Sigmoid colon (tissue), 7 donors: ENCODE results near the gene CHD1L. TPM values are rescaled to one million over a fixed set of nuclear protein-coding genes. Genes with fewer than 3 reads are reported as not detected.
"Not testable (repeated sequence)": the region's sequence is repeated elsewhere in the genome, so short reads cannot be mapped to it uniquely, and the experiment has no call there.

ENCODE experiments used
- DNase-seq: peaks from one replicate; pipeline ENCODE4 v3.0.0-alpha.2; 2019
- H3K27ac ChIP-seq, 4 donors: fragments of 200-600 bp; sonication (generic); one replicate each; pipeline ENCODE4 v1.5.1; 2016 to 2019; ENCODE audit warnings: mild to moderate bottlenecking in 1 of 4
- H3K27me3 ChIP-seq, 3 donors: fragments of 200-600 bp; sonication (generic); one replicate each; pipeline ENCODE4 v1.5.1; 2019; ENCODE audit warnings: mild to moderate bottlenecking in 1 of 3
- H3K36me3 ChIP-seq, 4 donors: fragments of 200-600 bp; sonication (generic); one replicate each; pipeline ENCODE4 v1.5.1; 2016 to 2019
- H3K4me1 ChIP-seq, 4 donors: fragments of 200-600 bp; sonication (generic); one replicate each; pipeline ENCODE4 v1.5.1; 2017 to 2019
- H3K4me3 ChIP-seq, 4 donors: fragments of 200-600 bp; sonication (generic); one replicate each; pipeline ENCODE4 v1.5.1; 2017 to 2019; ENCODE audit warnings: mild to moderate bottlenecking in 2 of 4, moderate library complexity in 1 of 4
- H3K9me3 ChIP-seq, 4 donors: fragments of 200-600 bp in 3 of 4; sonication (generic) in 3 of 4; one replicate each; pipeline versions ENCODE4 v1.5.1 to v1.6.1; 2013 to 2019
- EP300 ChIP-seq, 4 donors: sonication (generic); formaldehyde crosslinking; IDR thresholded peaks; one replicate each; pipeline ENCODE4 v1.6.1; 2017; ENCODE audit warnings: antibody characterized with exemption in 4 of 4
- POLR2A ChIP-seq, 2 donors: fragments of 450-650 bp; IDR thresholded peaks; one replicate each; pipeline ENCODE4 v1.6.1; 2016; ENCODE audit warnings: antibody characterized with exemption in 2 of 2, mild to moderate bottlenecking in 2 of 2, moderate library complexity in 2 of 2
- POLR2AphosphoS5 ChIP-seq, 4 donors: sonication (generic); formaldehyde crosslinking; IDR thresholded peaks; one replicate each; pipeline ENCODE4 v1.6.1; 2017; ENCODE audit warnings: antibody characterized with exemption in 4 of 4
- WGBS, 2 donors: extraction: QIAGEN DNeasy Blood & Tissue Kit; methylation state at CpG; one replicate each; pipeline ENCODE4 v1.1.7; 2013; 5-methylcytosine and 5-hydroxymethylcytosine counted together
- intact Hi-C: fragments of 100-400 bp; cut with DNase I; formaldehyde crosslinking; loops from one replicate; pipeline ENCODE4 v1.15.1; 2023
- polyA plus RNA-seq, 3 donors: library from polyadenylated mRNA; stranded (reverse); fragments of 200-250 nt; gene quantifications; one replicate each; pipeline ENCODE4 v1.2.3, GENCODE V29; 2013
- total RNA-seq, 4 donors: library from RNA; depleted of rRNA; stranded (reverse); fragments of >200 nt; gene quantifications; one replicate each; pipeline ENCODE4 v1.1.0, GENCODE V29; 2016
- TF ChIP-seq, protein P1 (sequence below), 4 experiments: fragments of 450-650 bp in 3 of 4; fragments of 200-600 bp in 1 of 4; IDR thresholded peaks; one replicate each; pipeline ENCODE4 v1.5.1; 2016 to 2019; ENCODE audit warnings: antibody characterized with exemption in 4 of 4, mild to moderate bottlenecking in 3 of 4, moderate library complexity in 2 of 4
- donor health status: healthy with polysubstance abuse.
- donor health status: Bipolar disorder and iron deficiency.
- donor health status: healthy.

The CHD1L gene
- total and polyA plus RNA-seq, 7 donors, result 12.6 to 27.4 (median 20.6) TPM

DNA sequence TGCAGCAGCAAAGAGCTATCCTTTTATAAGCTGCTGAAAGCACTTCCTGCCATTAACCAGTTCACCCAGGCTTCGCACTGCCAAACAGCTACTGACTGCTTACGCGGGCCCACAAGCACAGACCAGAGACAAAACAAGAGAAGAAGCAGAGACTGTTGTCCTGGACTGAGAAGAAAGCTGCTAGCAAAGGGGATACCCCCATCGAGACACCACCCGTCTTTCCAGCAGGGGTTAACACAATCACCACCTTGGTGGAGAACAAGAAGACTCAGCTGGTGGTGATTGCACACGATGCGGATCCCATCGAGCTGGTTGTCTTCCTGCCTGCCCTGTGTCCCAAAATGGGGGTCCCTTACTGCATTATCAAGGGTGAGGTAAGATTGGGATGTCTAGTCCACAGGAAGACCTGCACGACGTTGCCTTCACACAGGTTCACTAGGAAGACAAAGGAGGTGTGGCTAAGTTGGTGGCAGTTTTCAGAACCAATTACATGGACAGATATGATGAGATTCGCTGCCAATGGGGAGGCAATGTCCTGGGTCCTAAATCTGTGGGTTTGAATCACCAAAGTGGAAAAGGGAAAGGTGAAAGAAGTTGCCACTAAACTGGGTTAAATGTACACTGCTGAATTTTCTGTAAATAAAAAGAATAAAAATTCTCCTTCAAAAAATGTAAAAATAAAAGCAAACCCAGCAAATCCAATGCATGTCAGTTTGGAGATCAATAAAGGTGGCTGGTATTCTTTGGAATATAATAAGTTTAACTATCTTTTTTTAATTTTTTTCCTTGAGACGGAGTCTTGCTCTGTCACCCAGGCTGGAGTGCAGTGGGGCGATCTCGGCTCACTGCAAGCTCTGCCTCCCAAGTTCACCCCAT, 18.5 kb upstream of the CHD1L start:
- DNase-seq, result no peak
- peaks cover 0 to 5% (median 0%) of the 10 kb centered on the region in 4 donors for H3K4me1 ChIP-seq
- no peaks in the 10 kb centered on the region for H3K27me3 ChIP-seq
- H3K9me3 ChIP-seq, result no peaks in the 10 kb centered on the region
- H3K27ac ChIP-seq, result no peak overlapping the region
- no peaks in the 10 kb centered on the region for H3K36me3 ChIP-seq
- 59 to 78% methylated on average over 14 of the region's 14 CpGs for WGBS, 2 donors
- no peak overlapping the region for H3K4me3 ChIP-seq
- no peak for TF ChIP-seq EP300 (IDR thresholded peaks at IDR 0.05)
- TF ChIP-seq POLR2A (IDR thresholded peaks at IDR 0.05), result no peak
- TF ChIP-seq POLR2AphosphoS5 (IDR thresholded peaks at IDR 0.05), result no peak
- TF ChIP-seq, protein P1, sequence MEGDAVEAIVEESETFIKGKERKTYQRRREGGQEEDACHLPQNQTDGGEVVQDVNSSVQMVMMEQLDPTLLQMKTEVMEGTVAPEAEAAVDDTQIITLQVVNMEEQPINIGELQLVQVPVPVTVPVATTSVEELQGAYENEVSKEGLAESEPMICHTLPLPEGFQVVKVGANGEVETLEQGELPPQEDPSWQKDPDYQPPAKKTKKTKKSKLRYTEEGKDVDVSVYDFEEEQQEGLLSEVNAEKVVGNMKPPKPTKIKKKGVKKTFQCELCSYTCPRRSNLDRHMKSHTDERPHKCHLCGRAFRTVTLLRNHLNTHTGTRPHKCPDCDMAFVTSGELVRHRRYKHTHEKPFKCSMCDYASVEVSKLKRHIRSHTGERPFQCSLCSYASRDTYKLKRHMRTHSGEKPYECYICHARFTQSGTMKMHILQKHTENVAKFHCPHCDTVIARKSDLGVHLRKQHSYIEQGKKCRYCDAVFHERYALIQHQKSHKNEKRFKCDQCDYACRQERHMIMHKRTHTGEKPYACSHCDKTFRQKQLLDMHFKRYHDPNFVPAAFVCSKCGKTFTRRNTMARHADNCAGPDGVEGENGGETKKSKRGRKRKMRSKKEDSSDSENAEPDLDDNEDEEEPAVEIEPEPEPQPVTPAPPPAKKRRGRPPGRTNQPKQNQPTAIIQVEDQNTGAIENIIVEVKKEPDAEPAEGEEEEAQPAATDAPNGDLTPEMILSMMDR (IDR thresholded peaks at IDR 0.05), result no peak
- intact Hi-C loops, result loop anchor here (2.0 kb wide), 1 partner anchor 19 kb away; the partner anchor contains the start of gene CHD1L

DNA sequence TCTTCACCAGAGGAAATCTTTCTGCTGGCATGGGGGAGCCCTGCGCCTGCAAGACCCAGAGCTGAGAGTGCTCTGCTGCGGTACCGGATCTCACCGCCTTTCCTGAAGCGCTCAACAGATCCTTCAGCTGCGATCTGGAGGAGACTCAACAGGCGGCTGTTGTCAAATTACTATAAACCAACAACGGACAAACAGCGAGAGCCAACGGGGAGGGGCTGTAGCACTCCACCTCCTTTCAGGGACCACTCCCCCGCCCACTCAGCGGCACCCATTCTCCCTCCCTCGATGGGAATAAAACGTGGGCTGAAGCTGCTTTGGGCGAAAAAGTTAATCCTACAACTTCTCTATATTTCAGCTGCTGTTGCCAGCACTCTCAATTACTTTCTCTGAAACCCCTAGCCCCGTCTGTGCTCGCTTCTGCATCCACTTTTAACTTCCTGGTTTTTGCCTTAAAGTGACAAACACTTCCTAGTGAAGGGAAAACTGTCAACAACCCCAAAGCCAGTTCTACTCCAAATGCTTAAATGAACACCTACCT, 17.2 kb upstream of the CHD1L start, which contains the start of gene FMO5:
Gene FMO5, minus strand, starts transcription at position 147 of the 538 bp plus-strand sequence. CDS start 310 bp downstream, outside the sequence.
- Histone ChIP-seq H3K4me1 (peaks cover 0 to 5% (median 0%) of the 10 kb centered on the region in 4 donors), H3K4me3 (peak within 1 kb of the TSS; percentile 44 to 70 (median 67)), H3K27ac (peak within 1 kb of the TSS; percentile 73 to 81 (median 78)), H3K27me3 (no peaks in the 10 kb centered on the region), H3K36me3 (no peaks in the 10 kb centered on the region), H3K9me3 (no peaks in the 10 kb centered on the region)
- WGBS, 2 donors, result 0 to 1% methylated on average over 17 of the region's 17 CpGs
- TF ChIP-seq POLR2A (IDR thresholded peaks at IDR 0.05), result no peak
- no peak for TF ChIP-seq EP300 (IDR thresholded peaks at IDR 0.05)
- TF ChIP-seq POLR2AphosphoS5 (IDR thresholded peaks at IDR 0.05), result peak in 3 of 4 donors; percentile 17 to 41 (median 39)
- TF ChIP-seq, protein P1 (IDR thresholded peaks at IDR 0.05), result peak; percentile 21 to 54 (median 36)
- peak; percentile 89 for DNase-seq
- intact Hi-C loops, result loop anchor here (1.0 to 2.0 kb wide), 2 partner anchors 18 to 53 kb away; partner anchors contain the start of genes CHD1L and PRKAB2

DNA sequence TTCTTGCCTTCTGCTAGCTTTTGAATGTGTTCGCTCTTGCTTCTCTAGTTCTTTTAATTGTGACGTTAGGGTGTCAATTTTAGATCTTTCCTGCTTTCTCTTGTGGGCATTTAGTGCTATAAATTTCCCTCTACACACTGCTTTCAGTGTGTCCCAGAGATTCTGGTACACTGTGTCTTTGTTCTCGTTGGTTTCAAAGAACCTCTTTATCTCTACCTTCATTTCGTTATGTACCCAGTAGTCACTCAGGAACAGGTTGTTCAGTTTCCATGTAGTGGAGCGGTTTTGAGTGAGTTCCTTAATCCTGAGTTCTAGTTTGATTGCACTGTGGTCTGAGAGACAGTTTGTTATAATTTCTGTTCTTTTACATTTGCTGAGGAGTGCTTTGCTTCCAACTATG, 11.5 kb upstream of the CHD1L start:
- intact Hi-C loops, H3K4me3 ChIP-seq, DNase-seq, H3K27ac ChIP-seq, H3K4me1 ChIP-seq, H3K9me3 ChIP-seq, H3K27me3 ChIP-seq, H3K36me3 ChIP-seq: not testable (repeated sequence)
- WGBS, 2 donors, result 87 to 88% methylated on average over 5 of the region's 5 CpGs

DNA sequence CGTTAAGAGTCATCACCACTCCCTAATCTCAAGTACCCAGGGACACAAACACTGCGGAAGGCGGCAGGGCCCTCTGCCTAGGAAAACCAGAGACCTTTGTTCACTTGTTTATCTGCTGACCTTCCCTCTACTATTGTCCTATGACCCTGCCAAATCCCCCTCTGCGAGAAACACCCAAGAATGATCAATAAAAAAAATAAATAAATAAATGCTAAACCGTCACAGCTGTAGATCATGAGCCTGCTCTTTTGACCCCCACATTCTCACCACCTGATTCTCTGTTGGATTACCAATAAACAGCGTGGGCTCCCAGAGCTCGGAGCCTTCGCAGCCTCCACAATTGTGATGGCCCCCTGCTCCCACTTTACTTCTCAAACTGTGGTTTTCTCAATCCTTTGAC, 8.6 kb upstream of the CHD1L start:
- intact Hi-C loops, H3K9me3 ChIP-seq, H3K4me1 ChIP-seq, H3K27me3 ChIP-seq, H3K27ac ChIP-seq, H3K36me3 ChIP-seq, H3K4me3 ChIP-seq, DNase-seq: not testable (repeated sequence)
- WGBS, 2 donors, result 40 to 63% methylated on average over 8 of the region's 8 CpGs

DNA sequence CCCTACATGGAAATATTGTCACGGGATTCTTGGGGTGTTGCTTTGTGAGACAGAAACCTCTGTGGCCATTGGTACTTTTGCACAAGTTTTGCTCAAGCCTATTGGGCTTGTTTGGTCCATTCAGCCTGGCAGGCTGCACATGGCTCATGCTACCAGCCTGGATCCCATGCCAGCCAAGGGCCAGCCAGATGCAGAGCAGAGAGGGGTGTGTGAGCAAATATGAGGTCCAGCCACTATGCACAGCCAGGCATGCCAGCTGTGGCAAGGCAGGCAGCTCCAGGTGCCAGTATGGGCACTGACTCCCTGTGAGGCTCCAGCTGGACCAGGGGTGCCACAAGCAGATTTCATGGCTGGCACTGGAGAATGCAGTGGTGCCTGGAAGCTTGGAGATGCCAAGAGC, 6.7 kb upstream of the CHD1L start:
- WGBS, 2 donors, result 95 to 97% methylated on average over 1 of the region's 1 CpG
- Histone ChIP-seq H3K4me3 (no peak overlapping the region), H3K27me3 (no peaks in the 10 kb centered on the region), H3K9me3 (no peaks in the 10 kb centered on the region), H3K27ac (no peak overlapping the region), H3K4me1 (no peaks in the 10 kb centered on the region), H3K36me3 (no peaks in the 10 kb centered on the region)
- intact Hi-C loops, result no loop called here
- TF ChIP-seq EP300 (IDR thresholded peaks at IDR 0.05) (no peak), POLR2AphosphoS5 (IDR thresholded peaks at IDR 0.05) (no peak), POLR2A (IDR thresholded peaks at IDR 0.05) (no peak)
- TF ChIP-seq, protein P1 (IDR thresholded peaks at IDR 0.05), result no peak
- no peak for DNase-seq
